Nephron (organoid): ENCODE data around the gene MYH1.
"Not testable (repeated sequence)": the region's sequence is repeated elsewhere in the genome, so short reads cannot be mapped to it uniquely, and the experiment has no call there.

Source experiments
- H3K27ac Mint-ChIP-seq, 3 experiments: 2 replicates each; pipeline ENCODE4 v1.8.0; 2020; ENCODE audit warnings: mixed read lengths in 3 of 3, mild to moderate bottlenecking in 2 of 3, moderate library complexity in 1 of 3
- H3K27me3 Mint-ChIP-seq: 2 replicates; pipeline ENCODE4 v1.8.0; 2021; ENCODE audit warnings: low read depth, mild to moderate bottlenecking, moderate library complexity, mixed read lengths
- H3K36me3 Mint-ChIP-seq: 2 replicates; pipeline ENCODE4 v1.8.0; 2020; ENCODE audit warnings: low read depth, mixed read lengths
- H3K4me1 Mint-ChIP-seq: 2 replicates; pipeline ENCODE4 v1.8.0; 2020; ENCODE audit warnings: mixed read lengths
- H3K4me3 Mint-ChIP-seq, 3 experiments: 2 replicates each; pipeline ENCODE4 v1.8.0; 2020; ENCODE audit warnings: mild to moderate bottlenecking in 3 of 3, mixed read lengths in 3 of 3, moderate library complexity in 2 of 3
- H3K9me3 Mint-ChIP-seq: 2 replicates; pipeline ENCODE4 v1.8.0; 2020; ENCODE audit warnings: mixed read lengths
- CTCF ChIP-seq, 3 experiments: fragments of 200-600 bp; sonication (generic); IDR thresholded peaks; one replicate each; pipeline ENCODE4 v1.5.0; 2021; ENCODE audit warnings: antibody characterized with exemption in 3 of 3; ENCODE audit not compliant: unreplicated experiment in 3 of 3

MYH1 gene

GRCh38 chr17:10550014-10550413 lies 31.7 kb upstream of the MYH1 start:
- no peak for TF ChIP-seq CTCF (IDR thresholded peaks at IDR 0.05; ENCODE audit: unreplicated experiment in 3 of 3)
- Mint-ChIP-seq H3K27me3 (peaks cover 14% of the 10 kb centered on the region), H3K4me1 (peaks cover 13% of the 10 kb centered on the region), H3K36me3 (no peaks in the 10 kb centered on the region), H3K9me3 (peaks cover 3% of the 10 kb centered on the region), H3K4me3 (no peak overlapping the region), H3K27ac (no peak overlapping the region)

- TF ChIP-seq CTCF (IDR thresholded peaks at IDR 0.05; ENCODE audit: unreplicated experiment in 3 of 3) = no peak
- H3K27me3 Mint-ChIP-seq = peaks cover 14% of the 10 kb centered on the region
- peaks cover 13% of the 10 kb centered on the region for H3K4me1 Mint-ChIP-seq
- no peak within 1 kb of the TSS for H3K27ac Mint-ChIP-seq
- no peaks in the 10 kb centered on the region for H3K36me3 Mint-ChIP-seq
- H3K4me3 Mint-ChIP-seq = no peak within 1 kb of the TSS
- peaks cover 2% of the 10 kb centered on the region for H3K9me3 Mint-ChIP-seq
These were observed 30.9 kb upstream of the MYH1 start, which contains the start of gene MYH2 for GRCh38 chr17:10549096-10549842. Gene MYH2, minus strand, starts transcription at chr17:10549658. Its CDS starts 1,738 bp downstream, at chr17:10547920.

- Mint-ChIP-seq H3K4me3 (no peak overlapping the region), H3K36me3 (no peaks in the 10 kb centered on the region), H3K27ac (no peak overlapping the region), H3K4me1 (peaks cover 6% of the 10 kb centered on the region), H3K9me3 (no peaks in the 10 kb centered on the region), H3K27me3 (peaks cover 14% of the 10 kb centered on the region)
- no peak for TF ChIP-seq CTCF (IDR thresholded peaks at IDR 0.05; ENCODE audit: unreplicated experiment in 3 of 3)
These were observed 29.0 kb upstream of the MYH1 start for GRCh38 chr17:10547351-10547750.

- peaks cover 19% of the 10 kb centered on the region for H3K9me3 Mint-ChIP-seq
- H3K36me3 Mint-ChIP-seq, H3K27ac Mint-ChIP-seq, H3K4me3 Mint-ChIP-seq, H3K27me3 Mint-ChIP-seq, H3K4me1 Mint-ChIP-seq: not testable (repeated sequence)
These were observed 25.1 kb upstream of the MYH1 start for GRCh38 chr17:10543486-10543885.

GRCh38 chr17:10541179-10541578 lies 22.8 kb upstream of the MYH1 start:
- peaks cover 22% of the 10 kb centered on the region for H3K9me3 Mint-ChIP-seq
- H3K4me1 Mint-ChIP-seq, H3K36me3 Mint-ChIP-seq, H3K27ac Mint-ChIP-seq, H3K27me3 Mint-ChIP-seq, H3K4me3 Mint-ChIP-seq: not testable (repeated sequence)

GRCh38 chr17:10532026-10532425 lies 13.7 kb upstream of the MYH1 start:
- H3K27ac Mint-ChIP-seq = no peak overlapping the region
- no peaks in the 10 kb centered on the region for H3K27me3 Mint-ChIP-seq
- no peaks in the 10 kb centered on the region for H3K36me3 Mint-ChIP-seq
- peaks cover 1% of the 10 kb centered on the region for H3K9me3 Mint-ChIP-seq
- TF ChIP-seq CTCF (IDR thresholded peaks at IDR 0.05; ENCODE audit: unreplicated experiment in 3 of 3) = no peak
- no peak overlapping the region for H3K4me3 Mint-ChIP-seq
- H3K4me1 Mint-ChIP-seq = peaks cover 4% of the 10 kb centered on the region

- Mint-ChIP-seq H3K27ac (no peak overlapping the region), H3K9me3 (peaks cover 7% of the 10 kb centered on the region), H3K4me1 (no peaks in the 10 kb centered on the region), H3K27me3 (no peaks in the 10 kb centered on the region), H3K36me3 (no peaks in the 10 kb centered on the region), H3K4me3 (no peak overlapping the region)
- TF ChIP-seq CTCF (IDR thresholded peaks at IDR 0.05; ENCODE audit: unreplicated experiment in 3 of 3) = no peak
These were observed 9.1 kb upstream of the MYH1 start for GRCh38 chr17:10527419-10527818.
